Retinal pigment epithelial cell (primary cell): ENCODE measurements around the gene CHRNB2.

ENCODE experiments used
- DNase-seq: peaks from one replicate; pipeline ENCODE4 v3.0.0-alpha.2; 2010; ENCODE audit warnings: low read depth
- H3K4me3 ChIP-seq: 2 replicates; pipeline ENCODE4 v1.5.1; 2011; ENCODE audit warnings: mild to moderate bottlenecking, low read length, control low read depth, moderate library complexity
- TF ChIP-seq, protein P1 (sequence below): conservative IDR thresholded peaks from 2 replicates; pipeline ENCODE4 v1.5.1; 2011; ENCODE audit warnings: low read depth, low read length, control low read depth, inconsistent platforms

Gene CHRNB2

GRCh38 chr1:154572468-154573167 lies 5.0 kb downstream of the CHRNB2 start:
- no peak overlapping the region for H3K4me3 ChIP-seq
- no peak for DNase-seq
- TF ChIP-seq, protein P1, sequence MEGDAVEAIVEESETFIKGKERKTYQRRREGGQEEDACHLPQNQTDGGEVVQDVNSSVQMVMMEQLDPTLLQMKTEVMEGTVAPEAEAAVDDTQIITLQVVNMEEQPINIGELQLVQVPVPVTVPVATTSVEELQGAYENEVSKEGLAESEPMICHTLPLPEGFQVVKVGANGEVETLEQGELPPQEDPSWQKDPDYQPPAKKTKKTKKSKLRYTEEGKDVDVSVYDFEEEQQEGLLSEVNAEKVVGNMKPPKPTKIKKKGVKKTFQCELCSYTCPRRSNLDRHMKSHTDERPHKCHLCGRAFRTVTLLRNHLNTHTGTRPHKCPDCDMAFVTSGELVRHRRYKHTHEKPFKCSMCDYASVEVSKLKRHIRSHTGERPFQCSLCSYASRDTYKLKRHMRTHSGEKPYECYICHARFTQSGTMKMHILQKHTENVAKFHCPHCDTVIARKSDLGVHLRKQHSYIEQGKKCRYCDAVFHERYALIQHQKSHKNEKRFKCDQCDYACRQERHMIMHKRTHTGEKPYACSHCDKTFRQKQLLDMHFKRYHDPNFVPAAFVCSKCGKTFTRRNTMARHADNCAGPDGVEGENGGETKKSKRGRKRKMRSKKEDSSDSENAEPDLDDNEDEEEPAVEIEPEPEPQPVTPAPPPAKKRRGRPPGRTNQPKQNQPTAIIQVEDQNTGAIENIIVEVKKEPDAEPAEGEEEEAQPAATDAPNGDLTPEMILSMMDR: no peak

DNA sequence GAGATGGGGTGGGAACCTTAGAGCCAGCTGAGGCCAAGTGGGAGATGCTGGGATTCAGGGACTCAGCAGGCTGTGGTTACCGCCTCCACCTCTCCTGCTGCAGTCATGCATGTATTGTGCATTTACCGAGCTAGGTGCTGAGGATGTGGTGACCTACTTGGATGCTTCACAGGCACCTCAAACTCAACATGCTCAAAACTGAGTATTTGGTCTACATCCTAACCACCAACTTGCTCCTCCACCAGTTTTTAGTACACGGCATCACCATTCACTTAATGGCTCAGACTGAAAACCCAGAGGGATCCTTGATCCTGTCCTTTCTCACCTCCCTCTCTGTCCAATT lies 5.6 kb downstream of the CHRNB2 start:
- no peak overlapping the region for H3K4me3 ChIP-seq
- TF ChIP-seq, protein P1: no peak
- DNase-seq: no peak

DNA sequence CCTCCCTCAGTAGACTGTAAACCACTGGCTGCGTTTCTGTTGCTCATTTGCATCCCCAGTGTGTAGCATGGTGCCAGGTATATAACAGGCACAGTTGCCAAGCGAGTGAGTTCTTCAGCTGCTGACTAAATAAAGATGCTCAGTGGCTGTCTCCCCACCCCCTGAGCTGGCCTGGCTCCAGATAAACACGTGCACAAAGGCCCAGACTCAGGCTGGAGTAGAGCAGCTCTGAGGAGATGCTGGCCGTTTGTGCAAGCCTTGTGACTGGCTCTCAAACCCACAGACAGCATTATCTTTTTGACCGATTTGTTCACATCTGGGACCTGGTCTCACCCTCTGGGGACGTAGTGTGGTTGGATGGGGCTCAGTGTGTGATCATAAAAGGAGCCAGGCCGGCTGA lies 7.1 kb downstream of the CHRNB2 start:
- no peak for DNase-seq
- H3K4me3 ChIP-seq: no peak overlapping the region
- TF ChIP-seq, protein P1: no peak

- no peak for DNase-seq
- no peak overlapping the region for H3K4me3 ChIP-seq
- TF ChIP-seq, protein P1: no peak
Measured at GRCh38 chr1:154575147-154575927, 7.8 kb downstream of the CHRNB2 start.

DNA sequence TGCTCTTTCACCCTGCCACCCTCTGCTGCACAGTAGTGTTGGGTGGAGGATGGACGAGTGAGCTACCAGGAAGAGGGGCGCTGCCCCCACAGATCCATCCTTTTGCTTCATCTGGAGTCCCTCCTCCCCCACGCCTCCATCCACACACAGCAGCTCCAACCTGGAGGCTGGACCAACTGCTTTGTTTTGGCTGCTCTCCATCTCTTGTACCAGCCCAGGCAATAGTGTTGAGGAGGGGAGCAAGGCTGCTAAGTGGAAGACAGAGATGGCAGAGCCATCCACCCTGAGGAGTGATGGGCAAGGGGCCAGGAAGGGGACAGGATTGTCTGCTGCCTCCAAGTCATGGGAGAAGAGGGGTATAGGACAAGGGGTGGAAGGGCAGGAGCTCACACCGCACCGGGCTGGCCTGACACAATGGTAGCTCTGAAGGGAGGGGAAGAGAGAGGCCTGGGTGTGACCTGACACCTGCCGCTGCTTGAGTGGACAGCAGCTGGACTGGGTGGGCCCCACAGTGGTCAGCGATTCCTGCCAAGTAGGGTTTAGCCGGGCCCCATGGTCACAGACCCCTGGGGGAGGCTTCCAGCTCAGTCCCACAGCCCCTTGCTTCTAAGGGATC lies 8.5 kb downstream of the CHRNB2 start:
- no peak overlapping the region for H3K4me3 ChIP-seq
- DNase-seq: no peak
- TF ChIP-seq, protein P1: no peak

DNA sequence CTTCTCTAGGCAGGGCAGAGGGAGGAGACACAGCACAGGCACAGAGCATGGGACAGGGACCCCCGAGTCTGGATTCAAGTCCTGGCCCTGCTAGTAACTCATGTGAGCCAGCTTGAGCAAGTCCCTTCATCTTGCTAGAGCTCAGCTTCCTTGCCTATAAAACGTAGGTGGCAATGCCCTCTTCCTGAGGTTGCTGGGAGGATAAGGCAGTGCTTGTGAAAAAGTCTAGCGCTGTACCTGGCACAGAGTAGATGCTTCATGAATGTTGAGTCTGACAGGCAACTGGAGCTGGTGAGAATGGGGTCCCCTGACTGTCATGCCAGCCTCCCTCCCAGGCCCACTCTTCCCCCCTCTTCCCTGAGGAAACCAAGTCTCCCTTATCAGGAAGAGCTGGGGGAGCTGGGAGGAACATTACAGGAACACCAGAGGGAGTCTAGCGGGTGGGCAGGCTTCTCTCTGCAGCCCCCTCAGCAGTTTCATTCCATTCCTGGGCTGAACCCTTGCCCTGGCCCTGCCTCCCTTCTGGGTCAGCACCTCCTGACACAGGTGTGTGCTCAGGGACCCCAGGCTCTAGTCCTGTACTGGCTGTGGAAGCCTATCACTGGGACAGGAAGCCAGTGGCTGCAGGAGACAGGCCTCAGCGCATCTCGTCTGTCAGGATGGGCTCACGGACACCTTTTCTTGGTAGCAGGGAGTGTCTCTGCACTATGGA lies 9.9 kb downstream of the CHRNB2 start:
- TF ChIP-seq, protein P1: no peak
- no peak overlapping the region for H3K4me3 ChIP-seq
- DNase-seq: no peak
